ENCODE results near the gene PDE4C. TPM values are rescaled to one million over a fixed set of nuclear protein-coding genes. Genes with fewer than 3 reads are reported as not detected.

PDE4C gene
- total RNA-seq, result 1 to 10 TPM in 1 of 4 donors, under 1 TPM in 2, not detected in 1; 0.27 to 1.4 (median 0.92) TPM

DNA sequence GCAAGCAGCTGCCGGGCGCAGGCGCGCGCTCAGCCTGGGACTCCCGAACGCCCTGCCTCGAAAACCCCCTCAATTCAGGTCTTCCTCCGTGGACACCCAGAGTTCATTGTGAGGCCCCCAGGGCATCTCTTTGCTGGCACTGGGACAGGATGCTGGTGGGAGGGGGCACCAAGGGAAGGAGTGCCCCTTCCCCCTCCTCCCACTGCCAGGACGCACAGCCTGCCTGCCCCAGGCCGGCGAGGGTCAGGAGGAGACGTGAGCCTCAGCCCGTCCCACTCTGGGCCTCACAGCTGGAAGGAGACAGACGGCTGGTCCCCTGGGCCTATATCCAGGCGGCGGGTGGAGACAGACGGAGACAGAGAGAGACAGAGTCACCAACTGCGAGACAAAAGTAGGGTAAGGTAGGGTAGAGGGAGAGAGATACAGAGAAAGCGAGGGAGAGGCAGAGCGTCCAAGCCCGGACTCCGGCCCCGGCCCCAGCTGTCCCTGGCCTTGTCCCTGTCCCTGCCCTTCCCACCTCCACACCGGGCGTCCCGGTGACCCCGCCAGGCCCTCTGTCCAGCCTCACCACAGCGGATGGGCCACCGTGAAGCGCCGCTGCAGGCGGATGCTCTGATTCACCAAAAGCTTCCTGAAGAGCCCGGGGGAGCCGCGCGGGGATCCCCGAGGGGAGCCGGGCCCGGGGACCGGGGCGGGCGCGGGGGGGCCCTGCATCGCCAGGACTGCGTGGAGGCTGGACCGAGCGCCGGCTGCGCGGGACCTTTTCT lies at the start of gene PDE4C:
Gene PDE4C, minus strand, starts transcription at position 737 of the 767 bp plus-strand sequence. Its CDS starts 23 bp downstream, at position 714.
- no peaks in the 10 kb centered on the region for H3K9me3 ChIP-seq
- H3K36me3 ChIP-seq, result no peaks in the 10 kb centered on the region
- intact Hi-C loops (cut with DNase I), result no loop called here
- peaks cover 8% of the 10 kb centered on the region for H3K27me3 ChIP-seq
- no peak within 1 kb of the TSS for H3K4me3 ChIP-seq (replicated peaks in 1 of 3)
- peaks cover 7 to 28% of the 10 kb centered on the region in 2 donors for H3K4me1 ChIP-seq
- TF ChIP-seq POLR2A (IDR thresholded peaks at IDR 0.05), result no peak
- TF ChIP-seq, protein P1, sequence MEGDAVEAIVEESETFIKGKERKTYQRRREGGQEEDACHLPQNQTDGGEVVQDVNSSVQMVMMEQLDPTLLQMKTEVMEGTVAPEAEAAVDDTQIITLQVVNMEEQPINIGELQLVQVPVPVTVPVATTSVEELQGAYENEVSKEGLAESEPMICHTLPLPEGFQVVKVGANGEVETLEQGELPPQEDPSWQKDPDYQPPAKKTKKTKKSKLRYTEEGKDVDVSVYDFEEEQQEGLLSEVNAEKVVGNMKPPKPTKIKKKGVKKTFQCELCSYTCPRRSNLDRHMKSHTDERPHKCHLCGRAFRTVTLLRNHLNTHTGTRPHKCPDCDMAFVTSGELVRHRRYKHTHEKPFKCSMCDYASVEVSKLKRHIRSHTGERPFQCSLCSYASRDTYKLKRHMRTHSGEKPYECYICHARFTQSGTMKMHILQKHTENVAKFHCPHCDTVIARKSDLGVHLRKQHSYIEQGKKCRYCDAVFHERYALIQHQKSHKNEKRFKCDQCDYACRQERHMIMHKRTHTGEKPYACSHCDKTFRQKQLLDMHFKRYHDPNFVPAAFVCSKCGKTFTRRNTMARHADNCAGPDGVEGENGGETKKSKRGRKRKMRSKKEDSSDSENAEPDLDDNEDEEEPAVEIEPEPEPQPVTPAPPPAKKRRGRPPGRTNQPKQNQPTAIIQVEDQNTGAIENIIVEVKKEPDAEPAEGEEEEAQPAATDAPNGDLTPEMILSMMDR (IDR thresholded peaks at IDR 0.05), result no peak
- no peak for DNase-seq
- H3K27ac ChIP-seq, result peak within 1 kb of the TSS in 1 of 3 donors; percentile 8
- 4 to 10% methylated on average over 18 to 20 of the region's 51 CpGs for WGBS, 2 donors

DNA sequence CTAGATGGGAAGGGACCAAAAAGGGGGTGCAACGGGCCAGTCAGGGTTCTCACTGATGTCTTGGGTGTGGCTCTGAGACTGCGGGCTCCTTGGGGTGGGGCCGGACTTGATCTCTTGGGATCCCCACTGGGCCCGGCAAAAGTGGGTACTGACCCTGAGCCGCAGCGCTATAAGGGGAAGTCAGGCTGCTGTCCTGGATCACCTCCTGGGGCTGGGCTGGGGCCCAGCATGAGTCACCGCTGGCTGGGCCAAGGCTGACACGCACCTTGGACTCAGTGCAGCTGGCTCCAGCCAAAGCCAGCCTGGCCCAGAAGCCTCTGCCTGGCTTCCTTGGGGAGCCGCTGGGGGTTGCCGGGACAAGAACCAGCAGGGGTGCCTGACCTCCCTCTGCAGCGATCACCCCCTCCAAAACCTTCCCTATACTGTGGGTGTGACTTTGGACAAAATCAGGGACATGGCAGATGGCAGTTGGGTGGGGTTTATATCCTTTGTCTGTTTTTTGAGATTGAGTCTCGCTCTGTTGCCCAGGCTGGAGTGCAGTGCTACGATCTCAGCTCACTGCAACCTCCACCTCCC lies 48.6 kb upstream of the PDE4C start:
- TF ChIP-seq, protein P1 (IDR thresholded peaks at IDR 0.05), result peak in 2 of 6 experiments; percentile 7 to 19
- TF ChIP-seq POLR2A (IDR thresholded peaks at IDR 0.05), result no peak
- DNase-seq, result peak; percentile 84 to 93
- Histone ChIP-seq H3K36me3 (peaks cover 6 to 11% of the 10 kb centered on the region in 2 donors), H3K4me1 (peaks cover 32 to 45% of the 10 kb centered on the region in 2 donors), H3K4me3 (replicated peaks in 1 of 3) (no peak overlapping the region), H3K27ac (peak overlapping the region; percentile 62 to 72 (median 68)), H3K27me3 (no peaks in the 10 kb centered on the region), H3K9me3 (no peaks in the 10 kb centered on the region)
- intact Hi-C loops (cut with DNase I), result no loop called here
- 34 to 36% methylated on average over 7 to 12 of the region's 13 CpGs for WGBS, 2 donors

DNA sequence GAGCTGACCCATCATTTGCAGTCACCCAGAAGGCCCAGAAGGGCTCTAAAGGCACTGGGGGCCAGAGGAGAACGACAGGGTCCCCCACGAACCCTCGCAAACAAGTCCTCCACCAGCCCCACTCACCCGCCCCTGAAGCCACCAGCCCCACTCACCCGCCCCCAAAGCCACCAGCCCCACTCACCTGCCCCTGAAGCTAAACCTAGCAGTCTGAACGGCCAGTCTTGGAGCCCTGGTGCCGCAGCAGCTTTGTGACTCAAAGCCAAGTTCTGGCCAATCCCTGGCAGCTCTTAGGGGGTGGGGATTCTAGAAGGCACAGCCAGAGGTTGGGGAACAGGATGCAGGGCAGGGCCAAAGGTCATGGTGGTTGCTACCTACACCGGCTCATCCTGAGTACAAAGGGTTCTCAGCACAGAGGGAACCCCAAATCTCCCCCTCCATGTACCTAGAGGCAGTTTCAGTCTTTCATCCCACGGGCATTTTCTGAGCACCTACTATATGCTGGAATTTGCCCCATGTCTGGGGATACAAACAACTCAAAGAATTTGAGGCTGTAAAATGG lies 48.1 kb upstream of the PDE4C start, which contains the start of gene IQCN:
Gene IQCN, minus strand, starts transcription at position 234 of the 562 bp plus-strand sequence. CDS start 4,974 bp downstream, outside the sequence.
- DNase-seq, result no peak
- H3K9me3 ChIP-seq, result no peaks in the 10 kb centered on the region
- no peak within 1 kb of the TSS for H3K4me3 ChIP-seq (replicated peaks in 1 of 3)
- intact Hi-C loops (cut with DNase I), result no loop called here
- TF ChIP-seq POLR2A (IDR thresholded peaks at IDR 0.05), result no peak
- TF ChIP-seq, protein P1 (IDR thresholded peaks at IDR 0.05), result no peak
- 79 to 85% methylated on average over 7 of the region's 9 CpGs for WGBS, 2 donors
- peaks cover 32 to 45% of the 10 kb centered on the region in 2 donors for H3K4me1 ChIP-seq
- peaks cover 6 to 11% of the 10 kb centered on the region in 2 donors for H3K36me3 ChIP-seq
- peak within 1 kb of the TSS; percentile 62 to 72 (median 68) for H3K27ac ChIP-seq
- no peaks in the 10 kb centered on the region for H3K27me3 ChIP-seq

DNA sequence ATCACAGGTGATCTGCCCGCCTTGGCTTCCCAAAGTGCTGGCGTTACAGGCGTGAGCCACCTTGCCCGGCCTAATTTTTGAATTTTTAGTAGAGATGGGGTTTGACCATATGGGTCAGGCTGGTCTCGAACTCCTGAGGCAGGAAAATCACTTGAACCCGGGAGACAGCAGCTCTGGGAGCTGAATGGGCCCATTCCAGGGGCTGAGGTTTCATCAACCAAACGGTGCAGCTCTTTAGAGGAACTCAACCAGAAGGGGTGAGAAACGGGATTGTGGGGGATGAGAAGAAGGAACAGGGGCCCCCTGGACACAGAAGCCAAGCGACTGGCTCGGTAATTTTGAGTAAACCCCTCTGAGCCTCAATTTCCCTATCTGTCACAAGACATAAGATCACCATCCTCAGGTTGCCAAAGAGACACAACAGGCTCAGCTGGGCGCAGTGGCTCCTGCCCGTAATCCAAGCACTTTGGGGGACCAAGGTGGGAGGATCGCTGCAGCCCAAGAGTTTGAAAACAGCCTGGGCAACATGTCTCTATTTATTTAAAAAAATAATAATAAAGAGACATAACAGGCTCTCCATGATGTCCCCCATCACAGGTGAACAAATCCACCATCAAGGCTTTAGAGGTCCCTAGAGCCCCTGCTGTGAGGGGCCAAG lies 47.5 kb upstream of the PDE4C start:
- TF ChIP-seq POLR2A (IDR thresholded peaks at IDR 0.05), result no peak
- TF ChIP-seq, protein P1 (IDR thresholded peaks at IDR 0.05), result no peak
- Histone ChIP-seq H3K36me3 (peaks cover 2 to 8% of the 10 kb centered on the region in 2 donors), H3K9me3 (no peaks in the 10 kb centered on the region), H3K27ac (peak overlapping the region in 2 of 3 donors; percentile 62 to 72), H3K4me1 (peaks cover 26 to 42% of the 10 kb centered on the region in 2 donors), H3K4me3 (replicated peaks in 1 of 3) (no peak overlapping the region), H3K27me3 (no peaks in the 10 kb centered on the region)
- intact Hi-C loops (cut with DNase I), result no loop called here
- DNase-seq, result no peak
- WGBS, 2 donors, result 97 to 98% methylated on average over 13 of the region's 13 CpGs

Measured in thyroid gland (tissue), 4 donors.